NCI-H1092 (cell line): ENCODE results near the gene RNF112.
"Not testable (repeated sequence)": the region's sequence is repeated elsewhere in the genome, so short reads cannot be mapped to it uniquely, and the experiment has no call there.

ENCODE experiments used
- DNase-seq: peaks from one replicate; lab custom pipeline; 2025; lab: John Stamatoyannopoulos, UW

RNF112 gene

DNA sequence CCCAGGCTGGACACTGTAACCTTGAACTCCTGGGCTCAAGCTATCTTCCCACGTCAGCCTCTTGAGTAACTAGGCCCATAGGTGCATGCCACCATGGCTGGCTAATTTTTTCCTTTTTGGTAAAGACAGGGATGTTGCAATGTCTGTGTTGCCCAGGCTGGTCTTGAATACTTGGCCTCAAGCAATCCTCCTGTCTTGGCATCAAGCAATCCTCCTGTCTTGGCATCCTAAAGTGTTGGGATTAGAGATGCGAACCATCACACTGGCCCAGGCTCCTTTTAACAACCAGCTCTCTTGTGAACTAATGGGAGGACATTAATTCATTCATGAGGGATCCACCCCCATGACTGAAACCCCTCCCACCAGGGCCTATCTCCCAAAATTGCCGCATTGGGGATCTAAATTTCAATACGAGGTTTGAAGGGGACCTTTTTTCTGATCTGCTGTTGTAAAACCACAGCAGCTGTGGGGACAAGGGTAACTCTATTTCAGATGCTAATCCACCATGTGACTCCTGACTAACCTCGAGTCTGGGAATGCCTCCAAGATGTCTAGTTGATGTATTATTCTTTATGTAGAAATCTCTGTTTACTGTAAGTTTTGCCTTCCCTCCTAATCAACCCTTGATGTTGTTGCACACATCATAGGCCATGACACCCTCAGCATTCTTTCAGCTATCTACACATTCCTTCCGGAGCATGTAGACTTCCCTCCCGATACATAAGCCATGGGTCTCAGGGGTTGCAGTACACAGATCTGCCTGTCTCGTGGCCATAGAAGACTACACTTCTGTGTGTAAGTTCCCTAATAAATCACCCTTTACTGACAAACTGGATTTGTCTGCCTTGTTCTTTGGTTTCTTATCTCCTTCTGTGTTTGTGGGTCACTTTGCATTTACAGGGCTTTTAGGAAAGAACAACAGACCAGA is 37.6 kb downstream of the RNF112 start:
- DNase-seq = no peak

DNA sequence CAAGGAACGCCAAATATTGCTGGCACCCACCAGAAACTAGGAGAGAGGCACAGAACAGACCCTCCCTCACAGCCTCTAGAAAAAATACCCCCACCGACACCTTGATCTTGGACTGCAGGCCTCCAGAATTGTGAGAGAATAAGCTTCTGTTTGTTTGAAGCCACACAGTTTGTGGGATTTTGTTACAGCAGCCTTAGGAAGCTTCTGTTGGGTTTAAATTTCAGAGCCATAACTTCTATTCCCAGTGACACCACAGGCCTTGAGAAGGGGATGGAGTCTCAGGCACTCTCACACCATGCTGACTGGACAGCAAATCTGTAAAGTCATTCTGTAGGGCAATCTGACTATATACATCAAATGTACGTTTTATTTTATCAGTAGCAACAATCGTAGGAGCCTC is 38.6 kb downstream of the RNF112 start:
- DNase-seq = no peak

DNA sequence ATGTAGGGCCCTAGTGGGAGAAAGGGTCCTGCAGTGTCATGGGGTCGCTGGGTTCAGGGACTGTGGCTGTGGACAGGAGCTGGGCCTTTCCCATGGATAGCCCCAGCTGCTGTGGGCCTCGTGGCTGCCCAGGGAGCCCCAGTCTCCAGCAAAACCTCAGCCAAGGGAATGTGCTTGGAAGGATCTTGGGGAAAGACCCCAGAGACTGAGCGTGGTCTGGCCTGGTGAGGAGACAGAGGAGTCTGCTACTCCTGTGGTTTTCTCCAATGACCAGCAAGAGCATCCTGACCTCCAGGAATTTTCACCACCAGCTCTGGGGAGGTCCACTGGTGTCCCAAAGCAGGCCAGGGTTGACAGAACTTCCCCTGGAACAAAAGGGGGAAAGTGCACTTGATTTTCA is 42.3 kb downstream of the RNF112 start:
- no peak for DNase-seq

DNA sequence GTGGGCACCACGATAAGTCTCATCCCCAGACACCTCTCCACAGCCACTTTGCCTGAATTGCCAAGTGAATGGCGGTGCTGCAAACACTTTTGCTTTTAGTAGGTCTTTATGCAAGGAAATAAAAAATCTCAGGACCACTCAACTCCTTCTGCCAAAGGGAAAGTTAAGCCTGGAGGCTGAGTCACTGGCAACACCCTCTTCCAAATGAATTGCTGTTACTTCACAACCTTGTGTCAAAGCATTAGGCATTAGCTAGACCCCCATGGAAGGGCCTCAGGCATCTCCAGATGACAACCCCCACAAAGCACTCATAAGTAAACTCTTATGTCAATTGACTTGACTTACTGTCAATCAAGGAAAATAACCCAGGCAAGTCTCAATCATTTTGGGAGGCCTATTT is 43.0 kb downstream of the RNF112 start:
- DNase-seq = no peak

DNA sequence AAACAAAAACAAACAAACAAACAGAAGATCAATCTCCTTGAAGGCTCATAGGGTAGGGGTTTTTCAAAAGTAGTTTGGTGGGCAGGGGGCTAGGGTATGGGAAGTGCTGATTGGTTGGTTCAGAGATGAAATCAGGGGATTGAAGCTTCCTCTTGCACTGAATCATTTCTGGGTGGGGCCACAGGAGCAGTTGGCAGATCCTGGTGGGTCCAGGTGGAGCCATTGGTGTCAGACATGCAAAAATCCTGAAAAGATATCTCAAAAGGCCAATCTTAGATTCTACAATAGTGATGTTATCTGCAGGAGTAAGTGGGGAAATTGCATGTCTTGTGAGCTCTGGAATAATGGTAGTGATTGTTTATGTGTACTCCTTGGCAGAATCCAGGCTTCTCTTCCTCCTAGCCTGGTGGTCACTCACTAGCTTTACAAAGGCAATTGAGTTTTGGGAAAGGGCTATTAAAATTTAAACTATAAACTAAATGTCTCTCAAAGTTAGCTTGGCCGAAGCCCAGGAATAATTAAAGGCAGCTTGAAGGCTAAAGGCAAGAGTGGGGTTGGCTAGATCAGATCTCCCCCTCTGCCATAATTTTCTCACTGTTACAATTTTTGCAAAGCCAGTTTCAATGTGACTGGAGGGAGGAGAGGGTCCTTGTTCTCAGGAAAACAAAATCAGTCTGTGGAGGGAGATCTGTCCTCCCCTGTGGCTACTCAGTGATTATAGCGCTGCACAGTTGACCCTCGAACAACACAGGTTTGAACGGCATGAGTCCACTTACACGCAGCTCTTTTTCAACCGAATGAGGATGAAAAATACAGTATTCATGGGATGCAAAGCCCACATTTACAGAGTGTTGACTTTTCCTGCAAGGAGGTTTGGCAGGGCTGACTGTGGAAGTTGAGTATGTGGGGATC is 45.2 kb downstream of the RNF112 start:
- no peak for DNase-seq

DNA sequence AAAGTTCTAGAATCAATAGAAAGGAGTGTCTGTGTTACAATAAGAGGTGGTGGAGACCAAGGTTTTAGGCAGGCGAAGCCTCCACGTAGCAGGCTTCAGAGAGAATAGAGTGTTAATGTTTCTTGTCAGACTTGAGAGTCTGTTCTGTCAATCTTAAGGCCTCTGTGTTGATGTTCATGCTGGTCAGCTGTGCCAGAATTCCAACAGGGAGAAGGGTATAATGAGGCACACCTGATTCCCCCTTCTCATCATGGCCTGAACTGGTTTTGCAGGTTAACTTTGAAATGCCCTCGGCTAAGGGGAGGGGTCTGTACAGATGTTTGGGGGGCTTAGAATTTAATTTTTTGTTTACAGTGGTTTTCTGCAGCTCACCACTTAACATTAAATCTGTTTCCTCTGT is 46.0 kb downstream of the RNF112 start:
- no peak for DNase-seq

DNA sequence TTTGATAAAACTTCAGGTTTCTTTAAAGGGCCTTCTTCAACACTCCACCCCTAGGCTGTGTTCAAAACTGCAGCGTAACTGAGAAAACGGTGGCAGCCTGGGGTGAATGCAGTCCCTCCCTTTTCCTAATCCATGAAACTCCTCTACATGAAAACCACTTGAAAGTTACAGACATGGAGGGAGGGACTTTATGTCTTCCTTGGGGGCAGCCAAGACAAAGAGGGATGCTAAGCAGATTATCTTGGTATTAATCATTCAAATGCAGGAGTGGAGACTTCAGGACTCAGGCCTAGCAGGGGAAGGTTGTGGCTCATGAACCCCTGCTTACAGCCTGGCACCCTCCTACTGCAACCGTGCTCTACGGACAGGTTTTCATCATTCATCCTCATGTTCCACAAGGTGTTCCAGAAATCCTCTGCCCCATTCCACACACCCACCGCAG is 46.8 kb downstream of the RNF112 start:
- no peak for DNase-seq

DNA sequence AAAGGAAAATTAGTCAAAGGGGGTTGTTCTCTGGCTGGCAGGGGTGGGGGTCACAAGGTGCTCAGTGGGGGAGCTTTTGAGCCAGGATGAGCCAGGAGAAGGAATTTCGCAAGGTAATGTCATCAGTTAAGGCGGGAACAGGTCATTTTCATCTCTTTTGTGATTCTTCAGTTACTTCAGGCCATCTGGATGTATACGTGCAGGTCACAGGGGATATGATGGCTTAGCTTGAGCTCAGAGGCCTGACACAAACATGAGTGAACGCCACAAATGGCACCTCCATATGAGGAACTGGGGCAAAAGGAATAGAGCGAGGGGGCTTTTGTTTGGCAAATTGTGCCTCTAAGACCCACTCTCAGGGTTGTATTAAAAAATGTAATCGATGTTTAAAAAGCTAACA is 47.4 kb downstream of the RNF112 start:
- not testable (repeated sequence) for DNase-seq

DNA sequence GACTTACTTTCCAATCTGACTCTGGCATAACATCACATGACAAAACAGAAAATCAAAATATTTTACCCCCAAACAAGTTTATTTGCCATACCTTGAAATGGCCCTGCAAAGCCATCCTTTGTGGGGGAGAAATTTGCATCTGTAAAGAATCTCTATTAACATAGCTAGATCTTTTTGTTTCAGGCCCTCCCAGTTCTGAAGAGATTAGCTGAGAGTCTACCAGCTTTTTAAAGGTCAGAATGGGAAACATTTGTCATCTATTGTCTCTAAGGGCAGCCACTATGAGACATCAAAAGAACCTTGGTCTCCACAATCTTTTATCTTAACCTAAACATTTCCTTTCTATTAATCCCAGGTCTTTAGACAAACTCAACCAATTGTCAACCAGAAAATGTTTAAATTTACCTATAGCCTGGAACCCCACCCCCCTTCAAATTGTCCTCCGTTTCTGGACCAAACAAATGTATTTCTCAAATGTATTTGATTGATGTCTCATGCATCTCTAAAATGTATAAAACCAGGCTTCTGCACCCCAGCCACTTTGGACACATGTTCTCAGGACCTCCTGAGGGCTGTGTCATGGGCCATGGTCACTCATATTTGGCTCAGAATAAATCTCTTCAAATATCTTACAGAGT is 48.1 kb downstream of the RNF112 start:
- not testable (repeated sequence) for DNase-seq

DNA sequence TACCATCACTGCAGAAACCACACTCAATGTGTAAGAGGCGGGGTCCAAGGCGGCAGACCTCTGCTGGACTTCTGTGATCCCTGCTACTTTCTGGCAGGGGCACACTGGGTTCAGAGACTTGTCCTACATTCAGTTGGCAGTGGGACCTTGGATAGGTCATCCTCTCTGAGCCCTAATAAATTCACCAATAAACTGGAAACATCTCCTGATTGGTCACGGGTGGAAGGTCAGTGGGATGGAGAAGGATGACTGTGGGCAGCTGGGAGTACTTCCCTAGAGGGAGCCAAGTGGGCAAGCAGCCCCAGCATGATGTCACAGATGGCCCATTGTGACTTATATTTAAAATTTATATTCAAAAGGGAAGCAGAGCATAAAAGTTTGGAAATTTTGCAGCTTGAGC is 49.7 kb downstream of the RNF112 start:
- DNase-seq = no peak

DNA sequence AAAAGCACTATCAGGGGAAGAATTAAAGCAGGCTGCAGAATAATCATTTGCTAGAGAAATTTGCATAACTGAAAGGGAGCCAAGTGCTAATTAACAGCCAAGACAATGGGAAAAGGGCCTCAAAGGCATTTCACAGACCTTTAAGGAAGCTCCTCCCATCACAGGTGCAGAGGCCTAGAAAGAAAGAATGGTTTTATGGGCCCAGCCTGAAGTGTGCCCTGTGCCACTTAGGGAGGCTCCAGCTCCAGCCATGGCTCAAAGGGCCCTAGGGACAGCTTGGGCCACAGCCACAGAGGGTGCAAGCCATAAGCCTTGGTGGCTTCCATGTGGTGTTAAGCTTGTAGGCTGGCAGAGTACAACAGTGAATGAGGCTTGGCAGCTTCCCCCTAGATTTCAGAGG is 50.1 kb downstream of the RNF112 start:
- no peak for DNase-seq

DNA sequence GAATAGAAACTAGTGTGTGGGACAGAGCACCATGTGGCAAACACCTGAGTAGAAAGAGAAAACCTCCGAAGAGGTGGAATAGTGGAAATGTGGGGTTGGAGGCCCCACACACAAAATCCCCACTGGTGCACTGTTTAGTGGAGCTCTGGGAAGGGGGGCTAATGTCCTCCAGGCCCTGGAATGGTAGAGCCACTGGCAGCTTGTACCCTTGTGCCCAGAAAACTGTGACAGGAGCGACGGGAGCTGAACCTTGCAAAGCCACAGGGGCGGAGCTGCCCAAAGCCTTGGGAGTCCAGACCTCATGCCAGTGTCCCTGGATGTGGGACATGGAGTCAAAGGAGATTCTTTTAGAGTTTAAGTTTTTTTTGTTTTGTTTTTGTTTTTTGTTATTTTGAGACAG is 50.6 kb downstream of the RNF112 start:
- DNase-seq = no peak

DNA sequence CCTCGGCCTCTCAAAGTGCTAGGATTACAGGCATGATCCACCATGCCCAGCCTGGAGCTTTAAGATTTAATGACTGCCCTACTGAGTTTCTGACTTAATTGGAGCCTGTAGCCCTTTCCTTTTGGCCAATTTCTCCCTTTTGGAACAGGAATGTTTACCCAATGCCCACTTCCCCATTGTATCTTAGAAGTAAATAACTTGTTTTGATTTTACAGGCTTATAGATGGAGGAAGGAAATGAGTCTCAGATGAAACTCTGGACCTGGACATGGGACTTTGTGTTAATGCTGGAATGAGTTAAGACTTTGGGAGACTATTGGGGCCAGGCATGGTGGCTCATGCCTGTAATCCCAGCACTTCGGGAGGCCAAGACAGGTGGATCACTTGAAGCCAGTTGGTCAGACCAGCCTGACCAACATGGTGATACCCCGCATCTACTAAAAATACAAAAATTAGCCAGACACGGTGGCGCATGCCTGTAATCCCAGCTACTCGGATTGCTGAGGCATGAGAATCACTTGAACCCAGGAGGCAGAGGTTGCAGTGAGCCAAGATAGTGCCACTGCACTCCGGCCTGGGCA is 51.5 kb downstream of the RNF112 start:
- DNase-seq = not testable (repeated sequence)

DNA sequence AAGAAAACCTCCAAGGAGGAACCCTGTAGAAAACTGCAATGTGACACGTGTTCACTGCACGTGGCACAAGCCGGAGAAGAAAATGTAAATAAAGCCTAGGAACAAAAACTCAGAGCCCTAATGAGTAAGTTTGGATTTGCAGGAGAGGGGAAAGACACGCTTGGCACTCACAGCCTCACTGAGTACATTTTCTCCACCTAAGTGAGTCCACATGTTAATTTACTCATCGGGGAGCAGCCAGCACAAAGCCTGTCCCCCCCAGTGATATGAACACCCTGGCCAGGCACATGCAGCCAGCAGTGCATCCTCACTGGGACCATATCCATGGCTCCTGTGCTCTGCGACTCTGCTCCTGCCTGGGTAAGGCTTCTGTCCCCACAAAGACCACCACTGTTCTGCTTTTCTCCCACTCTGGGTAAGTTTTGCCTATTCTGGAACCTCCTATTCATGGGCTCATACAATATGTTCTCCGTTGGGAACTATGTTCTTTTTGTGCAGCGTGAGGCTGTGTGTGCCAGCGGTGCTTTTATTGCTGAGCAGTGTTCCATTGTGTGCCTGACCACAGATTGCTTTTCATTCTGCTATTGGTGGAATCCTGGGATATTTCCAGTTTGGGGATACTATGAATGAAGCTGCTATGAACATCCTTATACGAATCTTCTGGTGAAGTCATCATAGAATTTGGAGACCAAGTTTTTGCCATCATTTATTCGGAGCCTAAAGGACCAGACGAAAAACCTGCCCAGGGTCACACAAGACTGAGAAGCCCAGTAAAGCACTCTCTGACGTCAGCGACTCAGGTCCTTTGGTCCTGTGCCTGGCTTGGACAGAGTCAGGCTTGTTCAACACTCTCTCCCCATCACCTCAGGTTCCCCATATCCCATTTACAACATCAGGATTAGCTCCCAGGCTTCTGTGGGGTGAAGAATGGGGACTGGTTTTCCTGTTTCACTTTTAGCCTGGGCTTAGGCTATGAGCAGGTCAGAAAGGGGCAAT is 53.3 kb downstream of the RNF112 start:
- DNase-seq = no peak
